Hypothalamus (tissue), 51 donors: ENCODE measurements around the gene ZNF530.

Source experiments
- DNase-seq, 51 donors: peaks; one replicate each; lab custom pipeline; 2025; lab: John Stamatoyannopoulos, UW

The ZNF530 gene

DNA sequence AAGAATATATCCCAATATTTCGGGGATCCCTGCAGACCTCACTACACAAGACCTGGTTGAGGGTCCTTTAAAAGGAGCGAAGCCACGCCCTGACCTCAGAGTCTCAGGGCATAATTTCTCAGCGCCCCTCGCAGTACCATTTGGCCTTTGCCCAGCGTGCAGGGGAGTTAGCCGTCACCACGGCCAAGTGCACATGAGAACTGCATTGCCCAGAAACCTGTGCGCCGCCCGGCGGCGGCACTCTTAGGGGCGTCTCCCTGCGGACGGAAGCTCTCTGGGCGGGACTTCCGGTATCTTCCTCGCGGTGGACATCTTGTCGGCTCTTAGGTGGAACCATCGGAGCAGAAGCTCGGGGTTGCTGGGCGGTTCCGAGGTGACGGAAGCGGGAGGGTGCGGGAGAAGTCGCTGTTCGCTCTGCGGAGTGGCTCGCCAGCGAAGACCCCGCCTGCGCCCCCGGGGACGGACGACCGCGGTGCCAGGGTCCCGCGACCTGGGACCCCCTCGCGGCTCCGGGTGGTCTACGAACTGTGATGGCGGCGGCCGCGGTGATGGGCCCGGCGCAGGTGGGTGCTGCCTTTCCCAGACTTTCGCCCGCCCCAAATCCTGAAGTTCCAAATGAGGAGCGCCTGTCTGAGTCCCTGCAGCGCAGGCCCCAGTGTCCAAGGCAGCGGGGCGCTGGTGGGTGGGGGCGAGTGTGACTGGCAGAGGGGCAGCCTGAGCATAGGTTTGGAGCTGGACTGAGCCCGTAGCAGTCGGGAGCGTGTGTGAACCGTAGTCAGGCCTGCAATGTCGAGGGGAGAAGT, 14.5 kb downstream of the ZNF530 start, which contains the start of gene ZNF134:
Gene ZNF134 (plus strand): TSS at position 302 of the 803 bp plus-strand sequence. CDS start 5,227 bp downstream, outside the sequence.
- peak; percentile 1 to 91 (median 80) for DNase-seq

DNA sequence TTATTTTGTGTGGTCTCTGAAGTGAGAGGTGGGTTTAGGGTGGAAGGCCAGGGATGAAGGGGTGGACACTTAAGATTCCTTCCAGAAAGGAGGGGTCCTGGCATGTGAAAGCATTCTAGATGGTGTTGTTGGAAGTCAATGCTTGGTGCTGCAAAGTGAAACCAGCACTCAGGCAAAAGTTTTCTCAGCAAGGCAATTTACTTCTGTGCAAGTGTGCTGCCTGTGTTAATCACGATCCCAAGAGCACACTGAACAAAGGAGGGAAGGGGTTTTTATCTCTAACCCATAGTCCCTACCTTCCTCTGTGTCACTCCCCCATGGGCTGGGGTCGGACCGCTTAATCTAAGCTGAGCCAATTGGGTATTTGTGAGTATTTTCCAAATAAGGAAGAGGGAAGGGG, 15.7 kb downstream of the ZNF530 start:
- DNase-seq: no peak

DNA sequence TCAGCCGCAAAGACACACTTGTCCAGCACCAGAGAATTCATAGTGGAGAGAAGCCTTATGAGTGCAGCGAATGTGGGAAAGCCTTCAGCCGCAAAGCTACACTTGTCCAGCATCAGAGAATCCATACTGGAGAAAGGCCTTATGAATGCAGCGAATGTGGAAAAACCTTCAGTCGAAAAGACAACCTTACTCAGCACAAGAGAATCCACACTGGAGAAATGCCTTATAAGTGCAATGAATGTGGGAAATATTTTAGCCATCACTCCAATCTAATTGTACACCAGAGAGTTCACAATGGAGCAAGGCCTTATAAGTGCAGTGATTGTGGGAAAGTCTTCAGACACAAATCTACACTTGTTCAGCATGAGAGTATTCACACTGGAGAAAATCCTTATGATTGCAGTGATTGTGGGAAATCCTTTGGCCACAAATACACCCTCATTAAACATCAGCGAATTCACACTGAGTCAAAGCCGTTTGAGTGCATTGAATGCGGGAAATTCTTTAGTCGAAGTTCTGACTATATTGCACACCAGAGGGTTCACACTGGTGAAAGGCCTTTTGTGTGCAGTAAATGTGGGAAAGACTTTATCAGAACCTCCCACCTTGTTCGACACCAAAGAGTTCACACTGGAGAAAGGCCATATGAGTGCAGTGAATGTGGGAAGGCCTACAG, 21.1 kb downstream of the ZNF530 start:
- DNase-seq: no peak

DNA sequence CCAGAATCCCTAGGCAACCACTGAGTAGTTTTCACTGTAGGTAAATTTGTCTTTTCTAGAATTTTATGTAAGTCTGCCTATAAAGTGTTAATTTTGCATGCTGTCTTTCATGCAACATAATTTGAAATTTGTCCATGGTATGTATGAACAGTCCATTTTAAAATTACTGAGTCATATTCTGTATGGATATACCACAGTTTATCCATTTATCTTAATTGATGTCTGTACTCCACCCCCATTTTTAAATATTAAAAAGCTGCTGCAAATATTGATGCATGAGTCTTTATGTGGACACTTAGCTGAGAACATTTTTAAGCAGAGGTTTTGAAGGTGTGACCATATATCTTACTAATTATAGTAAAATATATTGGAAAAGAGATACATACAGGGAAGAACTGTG, 23.4 kb downstream of the ZNF530 start:
- no peak for DNase-seq

DNA sequence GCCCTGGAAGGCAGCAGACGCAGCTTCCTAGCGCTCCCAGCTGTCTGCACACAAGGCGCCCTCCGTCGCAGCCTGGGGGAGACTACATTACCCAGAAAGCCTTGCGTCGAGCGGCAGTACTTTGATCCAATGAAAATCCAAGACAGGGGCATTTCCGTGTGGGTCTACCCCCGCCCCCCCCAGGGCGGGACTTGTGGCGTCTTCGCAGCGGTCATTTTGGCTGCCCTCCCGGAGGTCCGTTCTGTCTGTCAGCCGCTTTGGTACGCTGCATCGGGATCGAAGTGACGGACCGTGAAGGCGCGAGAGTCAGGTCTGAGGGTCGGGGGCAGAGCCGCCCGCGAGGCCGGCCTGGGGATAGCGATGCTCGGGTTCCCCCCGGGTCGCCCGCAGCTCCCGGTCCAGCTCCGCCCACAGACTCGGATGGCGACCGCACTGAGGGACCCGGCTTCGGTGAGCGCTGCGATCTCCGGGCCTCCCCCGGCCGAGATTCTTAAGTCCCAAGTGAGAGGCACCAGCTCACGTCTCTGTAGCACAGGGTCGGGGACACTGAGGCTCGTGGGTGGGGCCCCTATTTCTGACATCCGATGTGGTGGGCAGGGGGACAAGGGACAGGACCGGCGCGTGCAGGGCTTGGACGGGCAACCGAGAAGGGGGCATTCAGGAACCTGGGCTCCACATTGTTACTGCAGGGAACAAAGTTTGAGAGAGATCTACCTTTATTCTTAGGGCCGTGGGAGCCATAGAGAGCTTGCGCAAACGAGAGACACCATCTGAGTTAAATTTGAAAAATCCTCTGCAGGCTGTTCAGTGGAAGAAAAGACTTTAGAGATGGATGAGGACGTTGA, 33.5 kb downstream of the ZNF530 start, which contains the start of gene ZNF211:
Gene ZNF211 (plus strand): TSS at position 182 of the 845 bp plus-strand sequence. CDS start 179 bp downstream, at position 361.
- DNase-seq: peak; percentile 57 to 95 (median 87)

GRCh38 chr19:57633832-57634131, 34.1 kb downstream of the ZNF530 start:
- no peak for DNase-seq

- no peak for DNase-seq
Observed at GRCh38 chr19:57637379-57637778, 37.7 kb downstream of the ZNF530 start.

- DNase-seq: no peak
Observed at GRCh38 chr19:57641715-57642234, 42.1 kb downstream of the ZNF530 start.

GRCh38 chr19:57642396-57643046, 42.8 kb downstream of the ZNF530 start:
- no peak for DNase-seq

GRCh38 chr19:57643734-57644133, 44.0 kb downstream of the ZNF530 start:
- no peak for DNase-seq

DNA sequence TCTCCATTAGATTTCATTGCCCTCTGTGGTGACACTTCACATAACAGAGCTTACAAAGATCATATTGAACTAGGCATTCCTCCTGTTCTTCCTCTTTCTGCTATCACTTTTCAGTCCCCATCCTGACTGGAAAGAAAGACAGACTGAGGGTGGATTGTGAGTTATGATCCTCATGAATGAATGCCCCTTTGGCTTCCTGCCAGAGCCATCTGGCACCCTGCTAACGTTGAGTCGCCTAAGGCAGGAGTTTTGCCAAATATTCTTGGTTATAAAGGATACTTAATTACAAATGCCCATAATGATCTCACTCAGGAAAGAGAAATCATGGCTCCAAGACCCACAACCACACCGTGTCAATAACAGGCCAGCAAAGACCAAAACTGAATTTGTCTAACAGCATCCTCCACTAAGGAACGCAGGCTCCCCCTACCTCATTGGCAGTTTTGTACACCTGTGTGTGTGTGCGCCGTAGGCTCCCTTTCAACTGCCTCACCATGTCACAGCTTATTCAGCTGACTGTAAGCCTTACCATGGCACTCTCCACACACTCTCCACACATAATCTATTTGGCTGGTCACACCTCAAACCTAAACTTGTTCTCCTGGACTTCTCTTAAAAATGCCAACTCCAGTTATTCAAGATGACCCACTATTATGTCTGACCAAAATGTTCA, 48.8 kb downstream of the ZNF530 start:
- DNase-seq: peak in 9 of 51 donors; percentile 1 to 26 (median 5)

DNA sequence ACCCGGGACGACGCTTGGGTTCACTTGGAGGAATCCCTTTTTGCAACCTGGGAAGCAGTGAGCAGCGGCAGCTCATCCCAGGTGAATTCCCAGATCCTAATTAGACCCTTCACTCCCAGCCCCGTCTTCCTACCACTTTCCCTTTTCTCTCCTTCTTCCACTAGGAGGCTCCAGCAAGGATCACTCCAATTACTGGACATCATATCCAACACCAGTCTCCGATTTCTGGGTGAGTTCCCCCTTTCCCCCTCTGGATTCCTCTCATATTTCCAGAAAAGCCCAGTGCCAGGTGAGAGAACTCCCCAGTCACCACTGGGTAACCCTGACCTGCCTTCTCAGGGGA, 51.9 kb downstream of the ZNF530 start:
- DNase-seq: no peak

GRCh38 chr19:57653689-57654088, 54.0 kb downstream of the ZNF530 start:
- DNase-seq: no peak

DNA sequence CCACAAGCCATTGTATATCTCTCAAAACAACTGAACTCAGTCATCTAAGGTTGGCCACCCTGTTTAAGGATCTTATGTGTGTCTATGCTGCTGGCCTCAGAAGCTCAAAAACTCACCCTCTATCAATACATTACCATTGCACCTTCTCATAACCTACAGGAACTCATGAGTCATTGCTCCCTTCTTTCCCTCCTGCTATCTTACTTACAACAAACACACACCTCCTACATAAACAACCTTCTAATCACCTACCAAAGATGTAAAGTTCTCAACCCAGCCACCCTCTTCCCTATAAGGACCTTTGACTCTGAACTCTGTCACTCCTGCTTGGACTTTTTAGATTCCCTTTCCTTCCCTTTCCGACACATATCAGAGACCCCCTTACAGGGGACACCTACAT, 55.8 kb downstream of the ZNF530 start:
- no peak for DNase-seq

GRCh38 chr19:57656346-57656745, 56.7 kb downstream of the ZNF530 start:
- no peak for DNase-seq
